Endothelial cell (in vitro differentiated cells): ENCODE results near the gene GALNT8. TPM values are rescaled to one million over a fixed set of nuclear protein-coding genes. Genes with fewer than 3 reads are reported as not detected.

Experiments used
- DNase-seq: peaks from one replicate; pipeline ENCODE4 v3.0.0; 2021; ENCODE audit warnings: low spot score
- H3K27ac Mint-ChIP-seq: one replicate; pipeline ENCODE4 v1.8.0; 2021; ENCODE audit warnings: mixed read lengths, inconsistent platforms; ENCODE audit not compliant: unreplicated experiment
- H3K27me3 Mint-ChIP-seq: one replicate; pipeline ENCODE4 v1.8.0; 2021; ENCODE audit warnings: mild to moderate bottlenecking, moderate library complexity, mixed read lengths, inconsistent platforms; ENCODE audit not compliant: unreplicated experiment
- H3K36me3 Mint-ChIP-seq: one replicate; pipeline ENCODE4 v1.8.0; 2021; ENCODE audit warnings: mild to moderate bottlenecking, low read depth, mixed read lengths, inconsistent platforms; ENCODE audit not compliant: unreplicated experiment
- H3K4me1 Mint-ChIP-seq: one replicate; pipeline ENCODE4 v1.8.0; 2021; ENCODE audit warnings: mild to moderate bottlenecking, mixed read lengths, inconsistent platforms; ENCODE audit not compliant: unreplicated experiment
- H3K4me3 Mint-ChIP-seq: one replicate; pipeline ENCODE4 v1.8.0; 2021; ENCODE audit warnings: mild to moderate bottlenecking, mixed read lengths, inconsistent platforms; ENCODE audit not compliant: unreplicated experiment
- H3K9me3 Mint-ChIP-seq: one replicate; pipeline ENCODE4 v1.8.0; 2021; ENCODE audit warnings: mixed read lengths, inconsistent platforms; ENCODE audit not compliant: unreplicated experiment
- CTCF ChIP-seq: fragments of 200-600 bp; sonication (generic); IDR thresholded peaks from one replicate; pipeline ENCODE4 v1.5.0; 2021; ENCODE audit warnings: antibody characterized with exemption; ENCODE audit not compliant: unreplicated experiment
- total RNA-seq: library from RNA; stranded (reverse); fragmentation: NEBNext Ultra II Directional; extraction: Animal tissue kit (Norgen Biotek cat#: 25700); gene quantifications from one replicate; pipeline ENCODE4 v1.2.1, GENCODE V29; 2021; ENCODE audit not compliant: unreplicated experiment

Gene GALNT8
- total RNA-seq, 1 donor from 2014 or later: 31.6 TPM

DNA sequence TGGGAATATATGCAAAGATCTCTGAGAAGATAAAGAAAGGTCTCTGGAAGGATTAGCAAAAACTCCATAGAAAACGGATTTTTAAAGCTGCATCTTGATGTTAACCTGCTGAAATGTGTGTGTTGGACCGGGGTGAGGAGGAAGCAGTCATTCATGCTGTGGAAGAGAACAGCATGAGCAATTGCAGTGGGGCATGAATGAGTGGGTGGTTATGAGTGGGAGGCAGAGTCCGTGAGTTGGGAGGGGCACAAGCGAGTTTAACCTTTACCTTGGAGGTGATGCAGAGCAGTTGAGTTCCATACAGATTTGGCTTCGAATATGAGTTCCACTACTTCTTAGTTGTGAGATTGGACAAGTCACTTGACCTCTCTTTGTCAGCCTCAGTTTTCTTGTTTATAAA lies 29.4 kb upstream of the GALNT8 start:
- no peak overlapping the region for H3K27ac Mint-ChIP-seq
- no peak for DNase-seq
- H3K4me1 Mint-ChIP-seq: peaks cover 6% of the 10 kb centered on the region
- peaks cover 1% of the 10 kb centered on the region for H3K27me3 Mint-ChIP-seq
- no peak overlapping the region for H3K4me3 Mint-ChIP-seq
- H3K9me3 Mint-ChIP-seq: no peaks in the 10 kb centered on the region
- TF ChIP-seq CTCF: no peak
- peaks cover 42% of the 10 kb centered on the region for H3K36me3 Mint-ChIP-seq

GRCh38 chr12:4700621-4701026 lies 19.6 kb upstream of the GALNT8 start:
- H3K27me3 Mint-ChIP-seq: no peaks in the 10 kb centered on the region
- H3K4me3 Mint-ChIP-seq: no peak overlapping the region
- H3K27ac Mint-ChIP-seq: no peak overlapping the region
- DNase-seq: no peak
- no peak for TF ChIP-seq CTCF
- no peaks in the 10 kb centered on the region for H3K36me3 Mint-ChIP-seq
- no peaks in the 10 kb centered on the region for H3K9me3 Mint-ChIP-seq
- H3K4me1 Mint-ChIP-seq: no peaks in the 10 kb centered on the region

GRCh38 chr12:4701395-4702190 lies 18.6 kb upstream of the GALNT8 start:
- Mint-ChIP-seq H3K27ac (no peak overlapping the region), H3K27me3 (no peaks in the 10 kb centered on the region), H3K4me1 (no peaks in the 10 kb centered on the region), H3K36me3 (no peaks in the 10 kb centered on the region), H3K4me3 (no peak overlapping the region), H3K9me3 (no peaks in the 10 kb centered on the region)
- DNase-seq: no peak
- no peak for TF ChIP-seq CTCF

- TF ChIP-seq CTCF: no peak
- Mint-ChIP-seq H3K9me3 (no peaks in the 10 kb centered on the region), H3K36me3 (no peaks in the 10 kb centered on the region), H3K4me3 (no peak overlapping the region), H3K4me1 (no peaks in the 10 kb centered on the region), H3K27ac (no peak overlapping the region), H3K27me3 (peaks cover 2% of the 10 kb centered on the region)
- DNase-seq: no peak
Measured at GRCh38 chr12:4703676-4704075, 16.5 kb upstream of the GALNT8 start.

- DNase-seq: no peak
- no peak for TF ChIP-seq CTCF
- Mint-ChIP-seq H3K36me3 (no peaks in the 10 kb centered on the region), H3K27me3 (peaks cover 2% of the 10 kb centered on the region), H3K9me3 (no peaks in the 10 kb centered on the region), H3K27ac (no peak overlapping the region), H3K4me3 (no peak overlapping the region), H3K4me1 (no peaks in the 10 kb centered on the region)
Measured at GRCh38 chr12:4705824-4706223, 14.4 kb upstream of the GALNT8 start.
